Left ventricle myocardium superior (tissue), 1 donor: ENCODE results near the gene VASP. TPM values are rescaled to one million over a fixed set of nuclear protein-coding genes. Genes with fewer than 3 reads are reported as not detected.

Experiments used
- ATAC-seq: fragments of 200-7000 bp; cut with Tn5 transposase; one replicate; pipeline ENCODE4 v1.9.1; 2020; ENCODE audit warnings: mild to moderate bottlenecking, moderate library complexity
- DNase-seq: peaks from one replicate; pipeline ENCODE4 v3.0.0-alpha.2; 2020
- intact Hi-C: fragments of 100-400 bp; cut with micrococcal nuclease; formaldehyde crosslinking; loops from one replicate; pipeline ENCODE4 v1.11.0; 2022
- total RNA-seq: library from RNA; stranded (reverse); fragmentation: NEBNext Ultra II Directional; extraction: Animal tissue kit (Norgen Biotek cat#: 25700); gene quantifications from one replicate; pipeline ENCODE4 v1.2.1, GENCODE V29; 2021
- donor health status: DM: no; HTN: yes; CAD: no; lungs with severe emphysema.

Gene VASP
- total RNA-seq, 1 donor from 2014 or later = 43.3 TPM

GRCh38 chr19:45528149-45528743 is 21.0 kb downstream of the VASP start:
- ATAC-seq = no peak
- DNase-seq = no peak
- intact Hi-C loops = no loop called here

GRCh38 chr19:45528744-45529419 is 21.6 kb downstream of the VASP start:
- DNase-seq (no peak), ATAC-seq (peak; percentile 24)
- intact Hi-C loops = no loop called here

GRCh38 chr19:45529420-45529785 is 22.1 kb downstream of the VASP start:
- no peak for ATAC-seq
- DNase-seq = no peak
- intact Hi-C loops = no loop called here

GRCh38 chr19:45531349-45531748 is 24.1 kb downstream of the VASP start:
- no peak for DNase-seq
- no peak for ATAC-seq
- intact Hi-C loops = no loop called here

- DNase-seq (no peak), ATAC-seq (no peak)
- intact Hi-C loops = no loop called here
Observed at GRCh38 chr19:45539459-45539858, 32.2 kb downstream of the VASP start.

- DNase-seq (no peak), ATAC-seq (no peak)
- intact Hi-C loops = no loop called here
Observed at GRCh38 chr19:45542234-45542668, 35.0 kb downstream of the VASP start.

GRCh38 chr19:45547211-45547770 is 40.0 kb downstream of the VASP start:
- ATAC-seq (no peak), DNase-seq (no peak)
- intact Hi-C loops = no loop called here

GRCh38 chr19:45547965-45548609 is 40.8 kb downstream of the VASP start:
- intact Hi-C loops = no loop called here
- DNase-seq (no peak), ATAC-seq (peak; percentile 42)

GRCh38 chr19:45553464-45553863 is 46.2 kb downstream of the VASP start:
- ATAC-seq (no peak), DNase-seq (no peak)
- intact Hi-C loops = no loop called here

GRCh38 chr19:45554481-45554880 is 47.2 kb downstream of the VASP start:
- no peak for ATAC-seq
- intact Hi-C loops = no loop called here

GRCh38 chr19:45556835-45557234 is 49.6 kb downstream of the VASP start:
- DNase-seq = peak; percentile 46
- intact Hi-C loops = no loop called here
- ATAC-seq = peak; percentile 82

More at GRCh38 chr19:45554481-45554880, 47.2 kb downstream of the VASP start:
- DNase-seq = no peak

GRCh38 chr19:45558399-45558878 is 51.2 kb downstream of the VASP start:
- ATAC-seq = peak; percentile 38
- DNase-seq = no peak
- intact Hi-C loops = no loop called here

- DNase-seq (no peak), ATAC-seq (no peak)
- intact Hi-C loops = no loop called here
Observed at GRCh38 chr19:45560038-45560437, 52.8 kb downstream of the VASP start.

GRCh38 chr19:45560686-45561085 is 53.4 kb downstream of the VASP start:
- ATAC-seq (no peak), DNase-seq (no peak)
- intact Hi-C loops = no loop called here

- DNase-seq (no peak), ATAC-seq (no peak)
- intact Hi-C loops = no loop called here
Observed at GRCh38 chr19:45564131-45564780, 57.0 kb downstream of the VASP start.

- no peak for DNase-seq
- intact Hi-C loops = no loop called here
- no peak for ATAC-seq
Observed at GRCh38 chr19:45567609-45568008, 60.3 kb downstream of the VASP start.

GRCh38 chr19:45568732-45569131 is 61.5 kb downstream of the VASP start:
- intact Hi-C loops = no loop called here
- DNase-seq = no peak
- peak; percentile 79 for ATAC-seq

- DNase-seq (peak; percentile 76), ATAC-seq (peak; percentile 70)
- intact Hi-C loops = no loop called here
Observed at GRCh38 chr19:45569619-45570421, 62.5 kb downstream of the VASP start.
